HG03457 (cell line): Measurements from ENCODE around the gene PTTG1IP2.
"Not testable (repeated sequence)": the region's sequence is repeated elsewhere in the genome, so short reads cannot be mapped to it uniquely, and the experiment has no call there.

Experiments
- ATAC-seq: cut with Tn5 transposase; IDR thresholded peaks from one replicate; pipeline ENCODE4 v1.9.1; 2021; ENCODE audit warnings: moderate number of reproducible peaks; ENCODE audit not compliant: unreplicated experiment

The PTTG1IP2 gene

GRCh38 chr7:90469554-90469953 is at the start of gene PTTG1IP2:
Gene PTTG1IP2, plus strand, starts transcription at chr7:90469639. Its CDS starts 148 bp downstream, at chr7:90469787.
- ATAC-seq = no peak

GRCh38 chr7:90421651-90422050 is 47.8 kb upstream of the PTTG1IP2 start:
- ATAC-seq = no peak

GRCh38 chr7:90424720-90425119 is 44.7 kb upstream of the PTTG1IP2 start:
- peak; percentile 89 for ATAC-seq

- ATAC-seq = no peak
Measured at GRCh38 chr7:90425376-90425775, 44.1 kb upstream of the PTTG1IP2 start.

GRCh38 chr7:90430614-90431460 is 38.6 kb upstream of the PTTG1IP2 start:
- ATAC-seq = no peak

- no peak for ATAC-seq
Measured at GRCh38 chr7:90432752-90433151, 36.7 kb upstream of the PTTG1IP2 start.

GRCh38 chr7:90433221-90433620 is 36.2 kb upstream of the PTTG1IP2 start:
- ATAC-seq = no peak

GRCh38 chr7:90445633-90446032 is 23.8 kb upstream of the PTTG1IP2 start:
- ATAC-seq = no peak

GRCh38 chr7:90446137-90446899 is 23.1 kb upstream of the PTTG1IP2 start:
- ATAC-seq = no peak

GRCh38 chr7:90453259-90453891 is 16.1 kb upstream of the PTTG1IP2 start:
- ATAC-seq = no peak

- ATAC-seq = no peak
Measured at GRCh38 chr7:90453931-90454330, 15.5 kb upstream of the PTTG1IP2 start.

GRCh38 chr7:90455163-90456030 is 14.0 kb upstream of the PTTG1IP2 start:
- peak; percentile 80 for ATAC-seq

GRCh38 chr7:90458104-90458503 is 11.3 kb upstream of the PTTG1IP2 start:
- no peak for ATAC-seq

GRCh38 chr7:90459888-90460287 is 9.6 kb upstream of the PTTG1IP2 start:
- no peak for ATAC-seq

- no peak for ATAC-seq
Measured at GRCh38 chr7:90461219-90461618, 8.2 kb upstream of the PTTG1IP2 start.

- ATAC-seq = not testable (repeated sequence)
Measured at GRCh38 chr7:90463151-90463628, 6.2 kb upstream of the PTTG1IP2 start.

- ATAC-seq = no peak
Measured at GRCh38 chr7:90465816-90466215, 3.6 kb upstream of the PTTG1IP2 start.

- ATAC-seq = no peak
Measured at GRCh38 chr7:90472805-90473540, 3.5 kb downstream of the PTTG1IP2 start.

- ATAC-seq = no peak
Measured at GRCh38 chr7:90473814-90474213, 4.4 kb downstream of the PTTG1IP2 start.
